Measurements from ENCODE around the gene TMEM201.
A peak's percentile ranks its signal among the peaks of the same experiment; 100 is the strongest.

Gene TMEM201

DNA sequence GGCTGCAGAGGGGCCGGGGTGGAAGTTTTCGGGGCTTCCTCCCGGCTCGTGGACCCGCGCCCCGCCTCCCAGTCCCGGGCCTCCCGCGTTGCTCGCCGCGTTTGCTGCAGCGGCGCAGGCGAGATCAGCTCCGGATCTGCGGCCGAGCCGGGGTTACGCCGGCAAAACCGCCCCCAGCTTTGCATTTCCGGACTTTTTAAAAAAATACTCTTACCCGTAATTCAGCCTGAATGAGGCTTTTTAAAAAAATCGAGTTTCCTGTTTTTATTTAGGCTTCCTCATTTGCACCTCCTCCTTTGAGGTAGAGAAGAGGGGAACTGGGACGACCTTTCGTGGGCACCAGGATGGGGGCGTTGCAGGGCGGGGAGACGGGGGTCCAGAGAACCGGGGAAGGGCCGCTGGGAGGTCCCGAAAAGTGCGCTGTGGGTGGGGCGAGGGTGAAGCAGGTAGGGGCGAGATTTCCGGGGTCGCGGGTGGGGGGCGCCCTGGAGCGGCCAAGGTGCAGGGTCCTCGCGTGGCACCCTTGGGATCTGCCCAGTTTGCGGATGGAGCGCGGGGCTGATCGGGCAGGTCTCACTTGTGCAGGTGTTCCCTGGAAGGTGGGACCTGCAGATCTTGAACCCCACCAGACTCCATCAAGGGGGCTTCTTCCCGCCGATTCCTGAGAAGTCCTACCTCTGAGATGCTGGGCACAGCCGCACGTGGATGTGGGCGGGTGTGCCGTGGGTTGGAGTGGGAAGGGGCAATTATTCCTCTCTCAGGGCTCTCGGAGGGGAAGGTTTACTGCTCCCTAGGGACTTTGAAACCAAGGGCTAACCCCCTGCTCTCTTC, 63.9 kb downstream of the TMEM201 start:
- DNase-seq (ENCODE audit: low read depth in 4 of 4, low spot score in 1 of 4) = peak in 1 of 4 experiments; percentile 25

DNA sequence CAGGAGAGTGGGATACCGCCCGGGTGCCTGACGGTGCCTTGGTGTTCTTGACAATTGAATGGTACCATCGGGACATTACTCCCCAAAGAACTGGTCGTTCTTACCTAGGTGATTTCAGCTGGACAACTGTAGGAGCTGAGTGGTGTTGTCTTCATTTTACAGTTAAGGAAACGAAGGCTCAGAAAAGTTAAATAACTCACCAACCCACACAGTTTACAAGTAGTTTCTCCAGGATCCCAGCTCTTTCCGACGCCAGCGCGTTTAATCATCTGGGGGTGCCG, 64.4 kb downstream of the TMEM201 start:
- no peak for DNase-seq (ENCODE audit: low read depth in 4 of 4, low spot score in 1 of 4)

DNA sequence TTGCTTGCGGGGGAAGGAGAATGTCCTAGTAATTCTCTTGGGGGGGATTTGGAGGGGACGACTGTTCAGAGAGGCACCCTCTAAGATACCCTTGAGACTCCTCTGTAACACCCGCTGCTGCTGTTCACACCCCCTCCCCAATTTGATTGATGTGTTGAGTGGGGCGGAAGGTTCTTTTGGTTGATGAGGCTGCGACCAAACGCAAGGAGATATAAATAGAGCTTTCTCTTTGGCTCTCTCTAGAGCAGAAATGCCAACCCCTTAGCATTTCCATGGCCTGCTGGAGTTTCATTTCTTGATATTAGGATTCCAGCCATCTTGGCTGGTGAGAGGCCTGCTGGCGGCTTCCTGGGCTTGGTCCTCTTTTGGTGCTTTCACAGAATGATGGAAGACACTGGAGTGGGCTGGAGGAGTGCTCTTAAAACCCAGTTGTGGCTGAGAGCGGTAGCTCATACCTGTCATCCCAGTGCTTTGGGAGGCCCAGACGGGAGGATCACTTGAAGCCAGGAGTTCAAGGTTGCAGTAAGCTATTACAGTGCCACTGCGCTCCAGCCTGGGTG, 64.9 kb downstream of the TMEM201 start:
- DNase-seq (ENCODE audit: low read depth in 4 of 4, low spot score in 1 of 4) = no peak

DNA sequence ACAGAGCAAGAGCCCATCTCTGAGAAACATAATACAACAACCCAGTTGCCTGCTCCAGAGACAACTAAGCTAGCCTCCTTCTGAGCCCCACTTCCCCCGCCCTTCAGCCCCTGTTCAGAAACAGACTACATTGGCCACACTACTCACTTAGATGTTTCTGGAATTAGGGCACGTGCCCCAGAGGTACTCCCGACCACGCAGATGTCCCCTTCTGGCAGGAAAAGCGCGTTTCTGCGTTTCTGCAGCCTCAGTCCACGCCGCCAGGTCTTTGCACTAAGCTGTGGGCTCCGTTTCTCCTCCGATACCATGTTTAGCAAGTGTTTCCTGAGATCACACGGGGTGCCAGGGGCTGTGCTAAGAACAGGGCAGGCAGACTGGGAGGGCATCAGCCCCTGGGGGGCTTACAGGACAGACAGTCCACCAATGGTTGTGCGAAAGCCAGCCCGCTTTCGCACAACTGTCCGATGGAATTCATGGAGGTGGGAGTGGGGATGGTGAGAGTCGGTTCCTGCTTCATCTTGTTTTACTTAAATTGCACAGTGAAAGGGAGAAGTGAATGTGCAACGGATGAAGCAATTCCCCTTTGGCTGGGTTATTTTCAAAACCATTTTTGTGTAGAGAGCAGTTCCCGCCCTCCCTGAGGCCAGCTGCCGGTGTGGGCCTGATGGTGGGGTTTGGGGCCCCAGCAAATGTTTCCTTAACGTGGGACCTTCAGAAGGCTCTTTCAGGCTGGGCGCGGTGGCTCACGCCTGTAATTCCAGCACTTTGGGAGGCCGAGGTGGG, 65.5 kb downstream of the TMEM201 start:
- DNase-seq (ENCODE audit: low read depth in 4 of 4, low spot score in 1 of 4) = peak in 1 of 4 experiments; percentile 31

DNA sequence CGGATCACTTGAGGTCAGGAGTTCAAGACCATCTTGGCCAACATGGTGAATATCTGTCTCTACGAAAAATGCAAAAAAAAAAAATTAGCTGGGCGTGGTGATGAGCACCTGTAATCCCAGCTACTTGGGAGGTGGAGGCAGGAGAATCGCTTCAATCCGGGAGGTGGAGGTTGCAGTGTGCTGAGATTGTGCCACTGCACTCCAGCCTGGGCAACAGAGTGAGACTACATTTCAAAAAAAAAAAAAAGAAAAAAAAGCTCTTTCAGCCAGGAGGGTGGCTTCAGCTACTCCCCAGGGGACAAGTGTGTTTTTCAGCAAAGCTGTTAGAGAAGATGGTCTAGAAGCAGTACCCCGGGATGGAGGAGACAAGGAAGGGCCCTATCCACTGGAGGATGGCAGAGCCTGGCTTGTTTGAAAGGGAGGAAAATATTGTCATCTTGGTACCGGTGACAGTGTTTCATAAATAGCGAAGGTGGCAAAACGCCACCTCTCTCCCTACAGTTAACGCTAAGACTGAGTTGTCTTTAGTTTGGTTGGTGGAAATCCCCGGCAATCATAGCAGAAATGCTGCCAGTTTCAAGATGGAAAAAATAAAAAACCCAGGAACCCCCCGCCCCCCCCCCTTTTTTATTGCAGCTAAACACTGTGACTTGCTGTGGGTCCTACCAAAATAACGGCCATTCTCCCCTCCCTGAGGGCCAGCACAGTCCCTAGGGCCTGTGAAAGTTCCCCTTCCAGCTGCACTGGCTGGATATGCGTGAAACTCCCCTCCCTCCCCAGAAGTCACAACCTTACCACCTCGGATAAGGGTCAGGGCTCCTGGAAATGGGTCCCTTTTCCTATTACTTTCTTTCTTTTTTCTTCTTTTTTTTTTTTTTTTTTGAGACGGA, 66.4 kb downstream of the TMEM201 start:
- peak in 1 of 4 experiments; percentile 32 for DNase-seq (ENCODE audit: low read depth in 4 of 4, low spot score in 1 of 4)

DNA sequence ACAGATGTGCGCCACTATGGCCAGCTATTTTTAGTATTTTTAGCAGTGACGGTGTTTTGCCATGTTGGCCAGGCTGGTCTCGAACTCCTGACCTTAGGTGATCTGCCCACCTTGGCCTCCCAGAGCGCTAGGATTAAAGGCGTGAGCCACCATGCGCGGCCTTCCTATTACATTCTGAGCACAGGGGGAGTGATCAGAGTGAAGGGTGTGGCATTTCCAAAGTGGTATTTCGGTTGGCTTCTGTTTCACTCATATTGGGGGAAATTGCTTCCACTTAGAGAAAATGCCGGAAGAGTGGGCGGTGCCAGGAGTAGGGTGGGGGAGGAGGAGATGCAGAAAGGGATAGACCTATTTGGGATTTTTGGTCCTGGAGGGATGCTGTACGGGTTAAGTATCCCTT, 67.1 kb downstream of the TMEM201 start:
- DNase-seq (ENCODE audit: low read depth in 4 of 4, low spot score in 1 of 4) = no peak

DNA sequence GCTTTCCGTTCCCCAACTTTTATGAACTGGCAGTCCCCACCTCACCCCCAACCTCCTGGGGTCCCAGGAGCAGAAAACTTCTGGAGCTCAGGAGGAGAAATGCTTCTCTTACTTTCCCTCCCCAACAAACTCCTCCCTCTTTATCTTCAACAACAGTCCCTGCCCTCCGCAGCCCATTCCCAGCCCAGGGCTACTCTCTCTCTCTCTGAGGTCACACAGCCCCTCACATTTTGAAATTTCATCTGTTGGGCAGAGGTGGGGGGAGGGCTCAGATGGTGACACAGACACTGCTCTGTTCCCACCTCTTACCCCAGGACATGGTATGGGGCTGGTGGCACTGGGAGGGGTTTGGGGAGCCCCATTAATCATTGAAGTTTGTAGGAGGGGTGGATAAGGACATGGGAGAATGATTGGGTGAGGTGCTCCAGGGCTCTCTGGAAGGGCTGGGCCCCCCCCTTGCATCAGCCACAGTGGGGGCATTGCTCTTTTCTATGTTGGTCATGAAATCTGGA, 68.9 kb downstream of the TMEM201 start:
- DNase-seq (ENCODE audit: low read depth in 4 of 4, low spot score in 1 of 4) = no peak

DNA sequence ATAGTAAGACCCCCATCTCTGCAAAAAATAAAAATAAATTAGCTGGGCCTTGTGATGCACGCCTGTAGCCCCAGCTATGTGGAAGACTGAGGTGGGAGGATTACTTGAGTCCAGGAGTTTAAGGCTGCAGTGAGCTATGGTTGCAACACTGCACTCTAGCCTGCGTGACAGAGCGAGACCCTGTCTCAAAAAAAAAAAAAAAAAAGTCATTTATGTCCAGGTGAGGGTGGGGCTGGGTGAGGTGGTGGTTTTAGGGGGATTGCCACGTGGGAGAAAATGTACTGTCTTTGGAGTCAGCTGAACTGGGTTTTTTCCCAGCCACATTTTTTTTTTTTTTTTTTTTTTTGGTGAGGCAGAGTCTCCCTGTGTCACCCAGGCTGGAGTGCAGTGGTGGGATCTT, 69.5 kb downstream of the TMEM201 start:
- no peak for DNase-seq (ENCODE audit: low read depth in 4 of 4, low spot score in 1 of 4)

DNA sequence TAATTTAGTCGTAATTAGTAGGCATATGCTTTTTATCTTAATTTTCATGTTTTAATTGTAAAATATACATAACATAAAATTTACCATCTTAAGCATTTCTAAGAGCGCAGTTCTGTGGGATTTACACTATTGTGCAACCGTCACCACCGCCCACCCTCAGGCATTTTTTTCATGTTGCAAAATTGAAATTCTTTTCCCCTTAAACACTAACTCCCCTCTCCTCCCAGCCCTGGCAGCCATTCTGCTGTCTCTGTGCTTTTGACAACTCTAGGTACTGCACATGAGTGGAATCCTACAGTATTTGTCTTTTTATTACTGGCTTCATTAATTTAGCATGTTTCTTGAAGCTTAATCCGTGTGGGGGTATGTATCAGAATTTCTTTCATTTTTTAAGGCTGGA, 70.6 kb downstream of the TMEM201 start:
- DNase-seq (ENCODE audit: low read depth in 4 of 4, low spot score in 1 of 4) = no peak

DNA sequence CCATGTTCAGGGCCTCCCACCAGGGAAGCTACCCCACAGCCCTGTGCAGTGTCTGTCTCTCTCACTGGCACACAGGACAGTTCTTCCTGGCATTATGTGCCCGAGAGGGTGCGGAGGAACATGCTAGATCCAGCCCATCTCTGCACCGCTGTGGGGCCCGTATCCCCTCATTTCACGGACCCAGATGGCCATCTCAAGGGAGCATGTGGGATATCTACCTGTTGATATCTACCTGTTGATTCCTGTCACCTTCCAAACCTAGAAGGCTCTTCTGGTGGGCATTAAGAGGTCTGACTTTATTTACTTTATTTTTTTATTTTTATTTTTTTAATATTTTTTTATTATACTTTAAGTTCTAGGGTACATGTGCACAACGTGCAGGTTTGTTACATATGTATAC, 74.5 kb downstream of the TMEM201 start:
- no peak for DNase-seq (ENCODE audit: low read depth in 4 of 4, low spot score in 1 of 4)

All from stimulated activated CD4-positive, alpha-beta T cell treated with anti-CD3 and anti-CD28 coated beads, Interleukin-1b, Interleukin-23, amount 100 ng/mL, for 24 hours (primary cell).